Measurements from ENCODE around the gene MARCKSL1.

The MARCKSL1 gene

GRCh38 chr1:32352831-32353383 lies 16.9 kb upstream of the MARCKSL1 start:
- DNase-seq (ENCODE audit: low spot score) = no peak

GRCh38 chr1:32352239-32352745 lies 16.3 kb upstream of the MARCKSL1 start:
- no peak for DNase-seq (ENCODE audit: low spot score)

DNA sequence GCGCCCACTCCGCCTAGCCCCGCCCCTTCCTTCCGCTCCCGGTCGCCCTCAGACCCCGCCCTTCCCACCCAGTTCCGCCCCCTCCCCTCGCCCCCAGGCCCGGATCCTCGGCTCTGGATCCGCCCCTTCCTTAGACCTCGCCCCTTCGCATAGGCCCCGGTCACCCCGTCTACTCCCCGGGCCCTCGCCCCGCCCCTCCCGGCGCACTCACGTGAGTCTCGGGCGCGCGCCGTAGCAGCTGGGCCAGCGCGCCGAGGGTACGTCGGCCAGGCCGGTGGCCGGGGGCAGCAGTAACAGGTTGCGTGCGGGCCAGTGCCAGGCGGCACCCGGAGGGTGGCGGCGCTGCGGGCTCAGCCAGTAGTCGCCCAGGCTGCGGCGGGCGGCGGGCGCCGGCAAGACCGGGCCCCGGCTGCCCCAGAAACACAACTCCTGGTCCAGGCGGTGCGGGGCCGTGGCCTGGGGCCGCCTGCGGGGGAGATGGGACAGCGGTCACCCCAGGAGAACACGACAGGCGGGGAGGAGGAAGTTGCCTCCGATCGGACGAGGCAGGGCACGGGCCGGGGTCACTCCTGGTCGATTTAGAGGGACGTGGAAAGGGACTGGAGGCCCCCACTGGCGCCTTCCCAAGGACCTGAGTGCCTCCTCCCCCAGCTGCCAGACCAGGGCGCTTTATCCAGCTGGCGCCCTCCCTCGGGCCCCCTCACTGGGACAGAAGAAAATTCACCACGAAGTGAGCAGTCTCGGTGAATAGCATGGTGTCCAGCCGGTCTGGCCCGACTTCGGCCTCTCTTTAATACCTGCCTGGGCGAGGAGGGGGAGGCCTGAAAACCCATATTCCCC lies 15.6 kb upstream of the MARCKSL1 start:
- peak; percentile 91 for DNase-seq (ENCODE audit: low spot score)

GRCh38 chr1:32350785-32351398 lies 14.9 kb upstream of the MARCKSL1 start:
- no peak for DNase-seq (ENCODE audit: low spot score)

DNA sequence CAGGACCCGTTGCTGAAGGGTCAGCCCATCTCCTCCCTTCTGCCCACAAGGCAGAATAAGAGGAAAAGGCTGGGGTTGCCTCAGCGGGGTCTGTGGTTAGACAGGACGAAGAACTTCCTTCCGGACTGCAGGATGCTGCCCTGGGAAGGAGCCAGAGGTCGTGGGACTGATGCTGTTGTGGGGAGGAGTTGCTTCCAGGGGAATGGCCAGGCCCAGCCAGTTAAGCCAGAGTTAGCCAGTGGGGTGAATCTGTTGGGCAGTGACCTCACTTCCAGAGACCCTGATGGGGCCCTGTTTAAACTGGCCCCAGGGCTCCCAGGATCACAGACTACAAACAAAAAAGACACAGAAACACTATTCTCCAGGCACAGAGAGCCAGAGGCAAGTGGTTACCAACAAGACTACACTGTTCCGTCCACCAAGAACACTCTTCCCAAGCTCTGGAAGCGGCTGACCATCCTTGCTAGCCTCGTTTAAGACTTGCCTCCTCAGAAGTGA lies 13.2 kb upstream of the MARCKSL1 start:
- peak; percentile 83 for DNase-seq (ENCODE audit: low spot score)

DNA sequence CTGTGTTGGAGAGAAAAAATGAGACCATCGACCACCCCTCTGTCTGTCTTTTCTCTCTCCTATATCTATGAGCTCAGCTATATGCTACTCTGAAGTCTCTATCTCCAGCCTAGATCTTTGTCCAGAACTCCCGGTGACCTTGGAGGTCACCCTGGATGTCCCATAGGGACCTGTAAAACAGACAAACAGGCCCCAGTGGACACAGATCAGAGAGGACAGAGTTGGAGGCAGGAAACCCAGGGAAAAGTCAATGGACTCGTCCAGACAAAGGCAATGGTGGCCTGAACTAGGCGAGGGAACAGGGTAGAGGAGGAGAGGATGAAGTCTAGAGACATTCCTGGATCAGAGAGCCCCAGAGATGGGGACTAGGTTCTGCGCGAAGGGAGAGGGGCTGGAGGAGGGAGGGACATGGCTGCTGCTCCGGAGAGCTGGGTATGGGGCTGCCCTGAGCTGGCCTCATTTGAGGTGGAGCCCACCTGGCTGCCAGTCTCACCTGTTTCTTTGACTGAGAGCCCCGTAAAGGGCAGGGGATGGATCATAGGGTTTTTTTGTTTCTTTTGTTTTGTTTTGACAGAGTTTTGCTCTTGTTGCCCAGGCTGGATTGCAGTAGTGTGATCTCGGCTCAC lies 10.6 kb upstream of the MARCKSL1 start:
- no peak for DNase-seq (ENCODE audit: low spot score)

- DNase-seq (ENCODE audit: low spot score) = no peak
These were observed 9.3 kb upstream of the MARCKSL1 start for GRCh38 chr1:32345289-32345827.

- no peak for DNase-seq (ENCODE audit: low spot score)
These were observed 6.7 kb upstream of the MARCKSL1 start for GRCh38 chr1:32342704-32343103.

DNA sequence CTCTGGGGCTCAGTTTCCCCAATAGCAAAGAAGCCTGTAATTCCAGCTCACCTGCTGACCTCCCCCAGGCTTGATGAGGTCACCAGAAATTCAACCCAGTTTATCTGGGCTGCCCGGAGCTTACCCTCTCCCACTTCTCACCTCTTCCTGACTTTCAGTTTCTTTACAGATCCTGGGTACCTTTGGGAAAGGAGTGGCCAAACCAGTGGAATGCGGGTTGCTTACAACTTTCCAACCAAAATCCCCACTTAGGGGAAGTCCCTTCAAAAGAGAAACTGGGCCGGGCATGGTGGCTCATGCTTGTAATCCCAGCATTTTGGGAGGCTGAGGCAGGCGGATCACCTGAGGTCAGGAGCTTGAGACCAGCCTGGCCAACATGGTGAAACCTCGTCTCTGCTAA lies 5.9 kb upstream of the MARCKSL1 start:
- no peak for DNase-seq (ENCODE audit: low spot score)

- no peak for DNase-seq (ENCODE audit: low spot score)
These were observed 5.2 kb upstream of the MARCKSL1 start for GRCh38 chr1:32341186-32341757.

- no peak for DNase-seq (ENCODE audit: low spot score)
These were observed 3.4 kb upstream of the MARCKSL1 start for GRCh38 chr1:32339363-32339978.

GRCh38 chr1:32338637-32339145 lies 2.7 kb upstream of the MARCKSL1 start:
- no peak for DNase-seq (ENCODE audit: low spot score)

DNA sequence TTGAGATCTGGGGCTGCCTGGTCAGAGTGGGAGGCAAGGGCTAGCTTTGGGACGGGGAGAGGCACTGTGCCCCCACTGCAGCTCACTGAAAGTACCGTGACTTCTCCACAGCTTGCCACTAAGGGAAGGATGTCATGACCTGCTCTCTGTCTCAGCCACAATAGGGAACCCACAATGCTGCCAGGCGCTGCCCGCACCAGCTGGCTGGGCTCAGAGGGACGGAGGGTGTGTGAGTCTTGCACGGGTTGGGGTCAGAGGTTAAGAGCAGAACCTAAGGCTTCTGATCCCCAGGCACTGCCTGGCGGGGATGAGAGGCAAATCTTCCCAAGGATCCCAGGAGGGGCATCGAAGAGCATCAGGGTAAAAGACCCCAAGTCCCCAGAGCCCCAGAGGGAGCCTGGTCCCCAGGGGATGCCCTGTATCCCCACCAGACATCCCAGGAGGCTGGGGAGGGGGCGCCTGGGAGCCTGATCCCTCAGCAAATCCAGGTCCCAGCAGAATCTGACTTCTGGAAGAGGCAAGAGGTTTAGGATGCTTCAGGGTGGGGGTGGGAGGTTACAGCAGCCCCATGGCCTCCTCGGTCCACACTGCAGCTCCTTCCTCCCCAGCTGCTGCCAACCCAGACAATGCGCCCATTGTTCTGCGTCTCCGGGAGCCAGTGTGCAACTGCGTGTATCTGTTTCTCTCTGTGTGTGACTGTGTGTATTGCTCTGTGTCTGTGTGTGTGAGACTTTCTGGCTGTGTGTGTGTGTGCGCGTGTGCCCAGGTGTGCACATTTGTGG lies 2.0 kb upstream of the MARCKSL1 start:
- DNase-seq (ENCODE audit: low spot score) = no peak

- no peak for DNase-seq (ENCODE audit: low spot score)
These were observed 1.1 kb upstream of the MARCKSL1 start for GRCh38 chr1:32336963-32337675.

- DNase-seq (ENCODE audit: low spot score) = no peak
These were observed 529 bp upstream of the MARCKSL1 start for GRCh38 chr1:32336591-32336932.

- DNase-seq (ENCODE audit: low spot score) = no peak
These were observed 571 bp downstream of the MARCKSL1 start for GRCh38 chr1:32335535-32335789.

DNA sequence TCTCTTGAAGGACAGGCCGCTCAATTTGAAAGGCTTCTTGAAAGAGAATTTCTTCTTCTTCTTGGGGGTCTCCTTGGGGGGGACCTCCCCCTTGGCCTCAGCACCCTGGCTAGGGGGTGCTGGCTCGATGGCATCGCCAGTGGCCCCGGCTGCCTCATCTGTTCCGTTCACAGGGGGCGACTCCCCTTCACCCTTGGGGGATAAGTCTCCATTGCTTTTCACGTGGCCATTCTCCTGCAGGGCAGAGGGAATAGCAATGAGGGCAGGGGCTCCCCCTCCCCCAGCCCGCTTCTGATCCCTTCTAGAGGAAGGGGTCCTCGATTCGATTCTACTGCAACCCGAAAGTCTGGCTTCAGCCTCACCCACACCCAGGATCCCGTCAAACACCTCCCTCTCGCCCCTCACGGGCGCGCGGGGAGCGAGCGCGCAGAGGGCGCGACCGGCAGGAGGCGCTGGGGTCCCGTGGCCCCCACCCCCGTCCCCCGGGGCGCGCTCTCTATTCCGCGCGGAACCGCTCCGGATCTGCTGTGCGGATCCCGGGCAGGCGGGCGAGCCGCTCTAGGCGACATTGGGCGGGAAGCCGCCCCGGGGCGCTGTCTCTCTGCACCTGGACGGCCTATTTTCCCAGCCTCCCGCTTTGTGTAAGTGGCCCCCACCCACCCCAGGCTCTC lies 1.0 kb downstream of the MARCKSL1 start:
- no peak for DNase-seq (ENCODE audit: low spot score)

GRCh38 chr1:32334274-32334861 lies 1.7 kb downstream of the MARCKSL1 start:
- no peak for DNase-seq (ENCODE audit: low spot score)

Data from kidney capillary endothelial cell (primary cell).